DMS53 (cell line): ENCODE measurements around the gene TH.
"Not testable (repeated sequence)": the region's sequence is repeated elsewhere in the genome, so short reads cannot be mapped to it uniquely, and the experiment has no call there.

Source experiments
- DNase-seq: peaks from one replicate; lab custom pipeline; 2025; lab: John Stamatoyannopoulos, UW

The TH gene

GRCh38 chr11:2178055-2178773, 6.6 kb upstream of the TH start:
- DNase-seq, result not testable (repeated sequence)

GRCh38 chr11:2177076-2177475, 5.5 kb upstream of the TH start:
- no peak for DNase-seq

- no peak for DNase-seq
Observed at GRCh38 chr11:2176389-2176900, 4.8 kb upstream of the TH start.

- DNase-seq, result no peak
Observed at GRCh38 chr11:2175659-2176058, 4.0 kb upstream of the TH start.

- DNase-seq, result no peak
Observed at GRCh38 chr11:2174361-2174760, 2.7 kb upstream of the TH start.

GRCh38 chr11:2173761-2174160, 2.1 kb upstream of the TH start:
- DNase-seq, result no peak

GRCh38 chr11:2173150-2173693, 1.6 kb upstream of the TH start:
- DNase-seq, result no peak

- DNase-seq, result no peak
Observed at GRCh38 chr11:2172676-2173075, 1.1 kb upstream of the TH start.

- peak; percentile 42 for DNase-seq
Observed at GRCh38 chr11:2169626-2170570, 1.7 kb downstream of the TH start.

GRCh38 chr11:2169005-2169378, 2.6 kb downstream of the TH start:
- peak; percentile 47 for DNase-seq

- DNase-seq, result peak; percentile 44
Observed at GRCh38 chr11:2168286-2169004, 3.2 kb downstream of the TH start.

- no peak for DNase-seq
Observed at GRCh38 chr11:2167141-2168045, 4.2 kb downstream of the TH start.

- DNase-seq, result peak; percentile 77
Observed at GRCh38 chr11:2166091-2166851, 5.3 kb downstream of the TH start.

GRCh38 chr11:2165571-2165970, 6.0 kb downstream of the TH start:
- no peak for DNase-seq

- DNase-seq, result peak; percentile 37
Observed at GRCh38 chr11:2164861-2165555, 6.6 kb downstream of the TH start.

GRCh38 chr11:2164081-2164480, 7.5 kb downstream of the TH start:
- no peak for DNase-seq

GRCh38 chr11:2163428-2163978, 8.1 kb downstream of the TH start:
- no peak for DNase-seq

- DNase-seq, result peak; percentile 68
Observed at GRCh38 chr11:2160736-2161259, 10.8 kb downstream of the TH start, which contains the start of gene INS. Gene INS (minus strand): TSS chr11:2161209. CDS start chr11:2160971, 238 bp downstream.
